ES-I3 (cell line): Measurements from ENCODE around the gene WNT3A.

Experiments used
- H3K36me3 ChIP-seq: 2 replicates; pipeline ENCODE4 v1.6.1; 2013; ENCODE audit warnings: mild to moderate bottlenecking, low read length, control low read depth, moderate library complexity; ENCODE audit not compliant: insufficient read depth
- H3K4me1 ChIP-seq: 2 replicates; pipeline ENCODE4 v1.6.1; 2013; ENCODE audit warnings: mild to moderate bottlenecking, control low read depth, low read length; ENCODE audit not compliant: insufficient read depth
- H3K9ac ChIP-seq: 2 replicates; pipeline ENCODE4 v1.6.1; 2013; ENCODE audit warnings: low read depth, mild to moderate bottlenecking, low read length, moderate library complexity
- H3K9me3 ChIP-seq: 2 replicates; pipeline ENCODE4 v1.6.1; 2013; ENCODE audit warnings: mild to moderate bottlenecking, low read length, moderate library complexity; ENCODE audit not compliant: control insufficient read depth, insufficient read depth

The WNT3A gene

GRCh38 chr1:228022571-228023293, 15.9 kb downstream of the WNT3A start:
- H3K36me3 ChIP-seq: no peaks in the 10 kb centered on the region
- no peaks in the 10 kb centered on the region for H3K4me1 ChIP-seq
- H3K9me3 ChIP-seq: no peaks in the 10 kb centered on the region
- no peak overlapping the region for H3K9ac ChIP-seq

GRCh38 chr1:228023294-228023639, 16.5 kb downstream of the WNT3A start:
- H3K9me3 ChIP-seq: no peaks in the 10 kb centered on the region
- H3K4me1 ChIP-seq: no peaks in the 10 kb centered on the region
- H3K36me3 ChIP-seq: no peaks in the 10 kb centered on the region
- H3K9ac ChIP-seq: no peak overlapping the region

- no peaks in the 10 kb centered on the region for H3K36me3 ChIP-seq
- H3K9me3 ChIP-seq: no peaks in the 10 kb centered on the region
- H3K4me1 ChIP-seq: no peaks in the 10 kb centered on the region
- H3K9ac ChIP-seq: no peak overlapping the region
Observed at GRCh38 chr1:228029281-228029680, 22.5 kb downstream of the WNT3A start.

GRCh38 chr1:228030451-228031201, 23.8 kb downstream of the WNT3A start:
- no peak overlapping the region for H3K9ac ChIP-seq
- no peaks in the 10 kb centered on the region for H3K36me3 ChIP-seq

GRCh38 chr1:228031276-228031995, 24.6 kb downstream of the WNT3A start:
- Histone ChIP-seq H3K9me3 (no peaks in the 10 kb centered on the region), H3K9ac (no peak overlapping the region), H3K36me3 (no peaks in the 10 kb centered on the region), H3K4me1 (0 out of 2 replicates have a peak, but pooled peaks cover 8% of the 10 kb centered on the region)

More at GRCh38 chr1:228030451-228031201, 23.8 kb downstream of the WNT3A start:
- H3K9me3 ChIP-seq: no peaks in the 10 kb centered on the region
- 0 out of 2 replicates have a peak, but pooled peaks cover under 1% of the 10 kb centered on the region for H3K4me1 ChIP-seq

- H3K9ac ChIP-seq: no peak overlapping the region
- no peaks in the 10 kb centered on the region for H3K9me3 ChIP-seq
- H3K36me3 ChIP-seq: no peaks in the 10 kb centered on the region
- 0 out of 2 replicates have a peak, but pooled peaks cover 8% of the 10 kb centered on the region for H3K4me1 ChIP-seq
Observed at GRCh38 chr1:228032041-228032440, 25.2 kb downstream of the WNT3A start.

- Histone ChIP-seq H3K9ac (no peak overlapping the region), H3K4me1 (peaks cover 8% of the 10 kb centered on the region; the same call in 1 of the 2 replicates), H3K36me3 (no peaks in the 10 kb centered on the region), H3K9me3 (no peaks in the 10 kb centered on the region)
Observed at GRCh38 chr1:228033376-228033775, 26.6 kb downstream of the WNT3A start.

GRCh38 chr1:228034954-228035837, 28.4 kb downstream of the WNT3A start:
- H3K9ac ChIP-seq: no peak overlapping the region
- H3K9me3 ChIP-seq: no peaks in the 10 kb centered on the region
- H3K36me3 ChIP-seq: no peaks in the 10 kb centered on the region
- peaks cover 8% of the 10 kb centered on the region; the same call in 1 of the 2 replicates for H3K4me1 ChIP-seq

- Histone ChIP-seq H3K4me1 (peaks cover 8% of the 10 kb centered on the region; the same call in 1 of the 2 replicates), H3K9me3 (no peaks in the 10 kb centered on the region), H3K36me3 (no peaks in the 10 kb centered on the region), H3K9ac (no peak overlapping the region)
Observed at GRCh38 chr1:228035844-228036243, 29.0 kb downstream of the WNT3A start.

GRCh38 chr1:228036701-228037231, 30.0 kb downstream of the WNT3A start:
- Histone ChIP-seq H3K36me3 (no peaks in the 10 kb centered on the region), H3K4me1 (peaks cover 8% of the 10 kb centered on the region; the same call in 1 of the 2 replicates), H3K9me3 (no peaks in the 10 kb centered on the region), H3K9ac (no peak overlapping the region)

- Histone ChIP-seq H3K4me1 (peaks cover 8% of the 10 kb centered on the region; the same call in 1 of the 2 replicates), H3K9me3 (no peaks in the 10 kb centered on the region), H3K9ac (peak overlapping the region; percentile 72)
Observed at GRCh38 chr1:228037401-228038386, 30.9 kb downstream of the WNT3A start.

GRCh38 chr1:228038387-228039005, 31.7 kb downstream of the WNT3A start:
- no peaks in the 10 kb centered on the region for H3K9me3 ChIP-seq
- H3K36me3 ChIP-seq: no peaks in the 10 kb centered on the region
- peak overlapping the region; percentile 72; the same call in 1 of the 2 replicates for H3K9ac ChIP-seq

More at GRCh38 chr1:228037401-228038386, 30.9 kb downstream of the WNT3A start:
- no peaks in the 10 kb centered on the region for H3K36me3 ChIP-seq

More at GRCh38 chr1:228038387-228039005, 31.7 kb downstream of the WNT3A start:
- peaks cover 8% of the 10 kb centered on the region; the same call in 1 of the 2 replicates for H3K4me1 ChIP-seq
